Right atrium auricular region (tissue), 2 donors: Measurements from ENCODE around the gene ANKRD16. TPM values are rescaled to one million over a fixed set of nuclear protein-coding genes. Genes with fewer than 3 reads are reported as not detected.

Experiments
- DNase-seq: peaks from one replicate; pipeline ENCODE4 v3.0.0-alpha.2; 2019; ENCODE audit warnings: low spot score
- H3K27ac ChIP-seq, 2 donors: fragments of 200-600 bp; sonication (generic); 1 replicate in 1 of 2; 2 replicates in 1 of 2; pipeline ENCODE4 v1.5.1; 2016 to 2019
- H3K27me3 ChIP-seq, 2 donors: fragments of 200-600 bp; sonication (generic); one replicate each; pipeline versions ENCODE4 v1.5.1 to v1.6.0; 2017 to 2019
- H3K36me3 ChIP-seq: fragments of 200-600 bp; sonication (generic); one replicate; pipeline ENCODE4 v1.5.1; 2016
- H3K4me1 ChIP-seq, 2 donors: fragments of 200-600 bp; sonication (generic); one replicate each; pipeline versions ENCODE4 v1.5.1 to v1.6.0; 2017 to 2019
- H3K4me3 ChIP-seq, 2 donors: fragments of 200-600 bp; sonication (generic); 1 replicate in 1 of 2; 2 replicates in 1 of 2; pipeline ENCODE4 v1.5.1; 2017 to 2019; ENCODE audit warnings: mild to moderate bottlenecking in 1 of 2, moderate library complexity in 1 of 2
- H3K9me3 ChIP-seq, 2 donors: fragments of 200-600 bp; sonication (generic); one replicate each; pipeline ENCODE4 v1.5.1; 2019
- CTCF ChIP-seq, 2 donors: fragments of 200-600 bp; sonication (generic); IDR thresholded peaks; one replicate each; pipeline ENCODE4 v1.5.1; 2019; ENCODE audit warnings: antibody characterized with exemption in 2 of 2
- total RNA-seq, 2 donors: library from RNA; depleted of rRNA; stranded (reverse); fragments of >200 nt; gene quantifications; one replicate each; pipeline ENCODE4 v1.1.0, GENCODE V29; 2016

ANKRD16 gene
- total RNA-seq, 2 donors from 2014 or later, result 1.9 to 3.5 TPM

DNA sequence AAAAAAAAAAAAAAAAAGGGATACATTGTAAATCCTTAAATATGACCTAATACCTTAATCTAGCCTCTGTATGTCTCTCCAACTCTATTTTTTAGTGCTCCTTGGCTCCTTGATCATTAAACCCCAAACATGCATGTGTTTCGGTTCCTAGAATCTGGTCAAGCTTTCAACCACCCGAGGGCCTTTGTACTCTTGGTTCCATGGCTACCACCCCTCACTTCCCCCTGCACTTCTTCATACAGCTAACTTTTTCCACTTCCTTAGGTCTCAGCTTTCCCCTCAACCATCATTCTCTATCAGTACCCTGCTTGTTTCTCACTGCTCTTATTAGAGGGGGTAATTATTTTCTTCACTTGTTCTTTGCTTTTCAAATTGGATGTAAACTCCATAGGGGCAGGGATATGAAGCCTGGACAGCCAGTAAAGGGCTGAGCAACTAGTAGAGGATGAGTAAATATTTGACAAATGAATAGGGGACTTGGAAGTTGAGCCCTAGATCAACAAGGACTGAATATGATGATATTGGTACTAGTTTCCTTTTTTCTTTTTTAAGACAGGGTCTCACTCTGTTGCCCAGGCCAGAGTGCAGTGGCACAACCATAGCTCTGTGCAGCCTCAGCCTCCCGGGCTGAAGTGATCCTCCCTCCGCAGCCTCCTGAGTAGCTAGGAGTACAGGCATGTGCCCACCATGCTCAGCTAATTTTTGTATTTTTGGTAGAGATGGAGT, 72.2 kb downstream of the ANKRD16 start:
- Histone ChIP-seq H3K4me3 (no peak overlapping the region), H3K4me1 (peaks cover 0 to 10% of the 10 kb centered on the region in 2 donors), H3K9me3 (no peaks in the 10 kb centered on the region), H3K27ac (no peak overlapping the region), H3K36me3 (no peaks in the 10 kb centered on the region), H3K27me3 (no peaks in the 10 kb centered on the region)
- no peak for DNase-seq
- TF ChIP-seq CTCF (IDR thresholded peaks at IDR 0.05), result no peak

GRCh38 chr10:5816170-5816569, 73.5 kb downstream of the ANKRD16 start:
- no peak for DNase-seq
- Histone ChIP-seq H3K9me3 (no peaks in the 10 kb centered on the region), H3K36me3 (no peaks in the 10 kb centered on the region), H3K4me1 (peaks cover 0 to 18% of the 10 kb centered on the region in 2 donors), H3K27ac (no peak overlapping the region), H3K27me3 (no peaks in the 10 kb centered on the region), H3K4me3 (no peak overlapping the region)
- no peak for TF ChIP-seq CTCF (IDR thresholded peaks at IDR 0.05)

- Histone ChIP-seq H3K4me1 (peaks cover 0 to 35% of the 10 kb centered on the region in 2 donors), H3K27me3 (no peaks in the 10 kb centered on the region), H3K36me3 (no peaks in the 10 kb centered on the region), H3K4me3 (peak overlapping the region; percentile 87 to 95), H3K27ac (peak overlapping the region; percentile 98 to 99), H3K9me3 (no peaks in the 10 kb centered on the region)
- no peak for TF ChIP-seq CTCF (IDR thresholded peaks at IDR 0.05)
- DNase-seq, result no peak
These were observed 75.3 kb downstream of the ANKRD16 start for GRCh38 chr10:5814110-5815107.

GRCh38 chr10:5813341-5814109, 76.2 kb downstream of the ANKRD16 start, which contains the start of gene GDI2:
Gene GDI2 (minus strand): TSS chr10:5813434. CDS start chr10:5813258, 176 bp downstream.
- peak; percentile 96 for DNase-seq
- no peaks in the 10 kb centered on the region for H3K27me3 ChIP-seq
- peak within 1 kb of the TSS; percentile 95 to 99 for H3K4me3 ChIP-seq
- H3K4me1 ChIP-seq, result peaks cover 0 to 44% of the 10 kb centered on the region in 2 donors
- peak within 1 kb of the TSS; percentile 98 to 99 for H3K27ac ChIP-seq
- H3K36me3 ChIP-seq, result no peaks in the 10 kb centered on the region
- no peaks in the 10 kb centered on the region for H3K9me3 ChIP-seq
- TF ChIP-seq CTCF (IDR thresholded peaks at IDR 0.05), result no peak

DNA sequence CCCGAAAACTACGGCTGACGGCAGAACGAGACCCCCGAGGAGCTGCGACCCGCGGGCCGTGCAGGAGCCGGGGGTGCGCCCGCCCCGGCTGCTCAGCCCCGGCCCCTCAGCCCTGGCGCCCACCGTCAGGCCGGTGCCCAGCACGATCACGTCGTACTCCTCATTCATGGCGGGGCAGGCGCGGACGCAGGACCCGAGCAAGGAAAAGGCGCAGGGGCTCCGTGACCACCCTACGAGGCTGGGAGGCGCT, 76.7 kb downstream of the ANKRD16 start:
- DNase-seq, result no peak
- peak overlapping the region; percentile 95 to 99 for H3K4me3 ChIP-seq
- H3K36me3 ChIP-seq, result no peaks in the 10 kb centered on the region
- peak overlapping the region; percentile 98 to 99 for H3K27ac ChIP-seq
- peaks cover 0 to 48% of the 10 kb centered on the region in 2 donors for H3K4me1 ChIP-seq
- H3K27me3 ChIP-seq, result no peaks in the 10 kb centered on the region
- no peak for TF ChIP-seq CTCF (IDR thresholded peaks at IDR 0.05)
- no peaks in the 10 kb centered on the region for H3K9me3 ChIP-seq
